Brain microvascular endothelial cell (primary cell): ENCODE measurements around the gene LMCD1.

ENCODE experiments used
- DNase-seq: peaks from one replicate; pipeline ENCODE4 v3.0.0-alpha.2; 2020
- H3K27ac ChIP-seq: fragments of 250-450 bp; sonication (Bioruptor Pico); 2 replicates; pipeline ENCODE4 v1.5.1; 2020; ENCODE audit warnings: mild to moderate bottlenecking, moderate library complexity
- H3K27me3 ChIP-seq: fragments of 250-450 bp; sonication (Bioruptor Pico); replicated peaks from 2 replicates; pipeline ENCODE4 v1.5.1; 2020; ENCODE audit warnings: mild to moderate bottlenecking
- H3K36me3 ChIP-seq: fragments of 250-450 bp; sonication (Bioruptor Pico); replicated peaks from 2 replicates; pipeline ENCODE4 v1.5.1; 2020; ENCODE audit warnings: mild to moderate bottlenecking
- H3K4me3 ChIP-seq: 2 replicates; pipeline ENCODE4 v1.5.1; 2011; ENCODE audit warnings: low read depth, mild to moderate bottlenecking, control low read depth, low read length, moderate library complexity
- CTCF ChIP-seq: IDR thresholded peaks from 2 replicates; pipeline ENCODE4 v1.5.1; 2011; ENCODE audit warnings: low read depth, mild to moderate bottlenecking, moderate library complexity, low read length, control low read depth, inconsistent platforms; ENCODE audit errors: missing control alignments
- in situ Hi-C: cut with HindIII; loops from 2 replicates; pipeline ENCODE4 v1.10.0; 2017; ENCODE audit warnings: low sequenced_read_pairs, low pct_ligation_motif_present

The LMCD1 gene

GRCh38 chr3:8563146-8563545 is 61.5 kb downstream of the LMCD1 start:
- no peak overlapping the region for H3K27ac ChIP-seq
- no peak for TF ChIP-seq CTCF
- peaks cover 14% of the 10 kb centered on the region for H3K36me3 ChIP-seq

GRCh38 chr3:8563597-8563996 is 62.0 kb downstream of the LMCD1 start:
- no peak for TF ChIP-seq CTCF
- DNase-seq = no peak
- Histone ChIP-seq H3K36me3 (peaks cover 14% of the 10 kb centered on the region), H3K4me3 (no peak overlapping the region), H3K27ac (no peak overlapping the region), H3K27me3 (no peaks in the 10 kb centered on the region)
- in situ Hi-C loops = no loop called here

More at GRCh38 chr3:8563146-8563545, 61.5 kb downstream of the LMCD1 start:
- no peak overlapping the region for H3K4me3 ChIP-seq
- no peak for DNase-seq
- in situ Hi-C loops = no loop called here
- no peaks in the 10 kb centered on the region for H3K27me3 ChIP-seq

DNA sequence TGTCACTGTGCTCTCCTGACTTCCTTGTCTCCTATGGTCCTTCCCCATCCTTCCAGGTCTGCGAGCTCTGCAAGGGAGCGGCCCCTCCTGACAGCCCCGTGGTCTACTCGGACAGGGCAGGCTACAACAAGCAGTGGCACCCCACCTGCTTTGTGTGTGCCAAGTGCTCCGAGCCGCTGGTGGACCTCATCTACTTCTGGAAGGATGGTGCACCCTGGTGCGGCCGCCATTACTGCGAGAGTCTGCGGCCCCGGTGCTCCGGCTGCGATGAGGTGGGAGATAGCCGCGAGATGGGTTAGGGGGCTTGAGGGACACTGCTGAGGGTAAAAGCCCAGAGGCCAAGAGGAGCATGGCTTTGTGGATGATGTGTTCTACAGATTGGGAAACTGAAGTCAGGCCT is 63.8 kb downstream of the LMCD1 start:
- H3K36me3 ChIP-seq = peaks cover 21% of the 10 kb centered on the region
- in situ Hi-C loops = no loop called here

DNA sequence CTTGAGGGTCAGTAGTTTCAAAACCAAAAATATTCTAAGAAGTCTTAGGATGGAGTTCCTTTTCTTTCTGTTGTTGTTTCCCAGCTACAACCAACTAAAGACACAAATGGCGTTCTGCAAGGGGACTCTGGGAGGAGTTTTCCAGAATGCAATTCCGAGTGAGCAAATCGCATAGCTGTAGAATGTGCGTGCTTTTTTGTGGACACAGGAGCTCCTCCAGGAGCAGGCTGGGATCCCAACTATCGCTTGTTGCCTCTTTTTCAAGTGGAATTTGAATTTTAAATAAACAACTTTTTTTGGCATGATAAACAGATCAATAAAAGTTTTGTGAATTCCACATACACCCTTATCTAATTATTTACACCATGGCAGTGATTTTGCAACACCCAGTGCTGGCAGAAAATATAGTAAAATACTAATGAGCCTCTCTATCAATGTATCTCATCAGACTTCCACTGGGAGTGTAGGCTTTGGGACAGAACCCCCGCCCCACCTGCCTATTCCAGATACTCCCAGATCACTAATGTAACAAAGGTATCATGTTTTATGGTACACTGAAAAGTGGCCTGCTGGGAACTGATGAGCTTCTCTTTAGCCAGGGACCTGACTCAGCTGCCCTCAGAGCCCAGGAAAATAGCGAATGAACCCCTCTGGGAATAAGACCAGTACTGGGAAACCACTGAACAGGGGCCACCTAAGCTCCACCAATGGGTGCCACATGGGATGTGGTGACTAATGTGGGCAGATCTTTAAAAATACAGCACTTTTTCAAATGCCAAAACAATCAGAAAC is 66.4 kb downstream of the LMCD1 start:
- H3K4me3 ChIP-seq = no peak overlapping the region
- no peak for DNase-seq
- H3K27ac ChIP-seq = no peak overlapping the region
- in situ Hi-C loops = no loop called here
- no peak for TF ChIP-seq CTCF
- H3K36me3 ChIP-seq = peaks cover 21% of the 10 kb centered on the region
- no peaks in the 10 kb centered on the region for H3K27me3 ChIP-seq

More for the DNA sequence above, 63.8 kb downstream of the LMCD1 start:
- Histone ChIP-seq H3K27ac (no peak overlapping the region), H3K4me3 (no peak overlapping the region), H3K27me3 (no peaks in the 10 kb centered on the region)
- no peak for TF ChIP-seq CTCF
- DNase-seq = no peak

DNA sequence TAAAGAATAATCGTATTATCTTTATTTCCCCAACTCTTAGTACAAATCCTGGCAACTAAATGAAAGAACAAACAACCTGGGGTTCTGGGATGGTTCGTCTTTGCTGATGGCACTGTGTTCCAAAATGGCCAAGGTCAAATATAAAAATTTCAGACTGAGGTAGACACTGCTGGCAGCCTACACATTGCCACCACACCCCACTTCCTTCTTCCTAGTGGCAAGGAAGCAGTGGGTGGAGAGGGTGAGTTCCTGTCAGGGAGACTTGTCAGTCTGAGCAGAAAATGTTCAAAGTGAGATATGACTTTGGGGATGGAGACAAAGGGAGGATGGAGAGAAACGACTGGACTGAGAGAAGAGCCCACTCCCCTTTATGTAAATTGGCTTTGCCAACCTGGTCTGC is 69.6 kb downstream of the LMCD1 start:
- H3K4me3 ChIP-seq = no peak overlapping the region
- DNase-seq = no peak
- no peaks in the 10 kb centered on the region for H3K27me3 ChIP-seq
- peaks cover 16% of the 10 kb centered on the region for H3K36me3 ChIP-seq
- no peak overlapping the region for H3K27ac ChIP-seq
- TF ChIP-seq CTCF = no peak
- in situ Hi-C loops = no loop called here
